NB4 (cell line): ENCODE results near the gene SIMC1.
"Not testable (repeated sequence)": the region's sequence is repeated elsewhere in the genome, so short reads cannot be mapped to it uniquely, and the experiment has no call there.

Experiments used
- CTCF ChIP-seq: IDR thresholded peaks from one replicate; pipeline ENCODE4 v1.5.1; 2012; ENCODE audit warnings: low read depth, low read length
- MAX ChIP-seq: IDR thresholded peaks from 2 replicates; pipeline ENCODE4 v1.6.1; 2011; ENCODE audit warnings: low read depth, low read length
- MYC ChIP-seq: IDR thresholded peaks from 2 replicates; pipeline ENCODE4 v1.6.1; 2011; ENCODE audit warnings: low read depth, low read length
- POLR2A ChIP-seq: IDR thresholded peaks from 2 replicates; pipeline ENCODE4 v1.6.1; 2011; ENCODE audit warnings: mild to moderate bottlenecking; ENCODE audit not compliant: insufficient read length; ENCODE audit errors: extremely low read depth

- not testable (repeated sequence) for TF ChIP-seq CTCF, POLR2A, MAX, MYC
Observed at GRCh38 chr5:176198991-176199733, 39.1 kb upstream of the SIMC1 start.
